GM18499 (cell line): Measurements from ENCODE around the gene FBLN7.

ENCODE experiments used
- ATAC-seq: cut with Tn5 transposase; IDR thresholded peaks from one replicate; pipeline ENCODE4 v1.9.1; 2021; ENCODE audit warnings: moderate number of reproducible peaks; ENCODE audit not compliant: insufficient read depth, unreplicated experiment

Gene FBLN7

DNA sequence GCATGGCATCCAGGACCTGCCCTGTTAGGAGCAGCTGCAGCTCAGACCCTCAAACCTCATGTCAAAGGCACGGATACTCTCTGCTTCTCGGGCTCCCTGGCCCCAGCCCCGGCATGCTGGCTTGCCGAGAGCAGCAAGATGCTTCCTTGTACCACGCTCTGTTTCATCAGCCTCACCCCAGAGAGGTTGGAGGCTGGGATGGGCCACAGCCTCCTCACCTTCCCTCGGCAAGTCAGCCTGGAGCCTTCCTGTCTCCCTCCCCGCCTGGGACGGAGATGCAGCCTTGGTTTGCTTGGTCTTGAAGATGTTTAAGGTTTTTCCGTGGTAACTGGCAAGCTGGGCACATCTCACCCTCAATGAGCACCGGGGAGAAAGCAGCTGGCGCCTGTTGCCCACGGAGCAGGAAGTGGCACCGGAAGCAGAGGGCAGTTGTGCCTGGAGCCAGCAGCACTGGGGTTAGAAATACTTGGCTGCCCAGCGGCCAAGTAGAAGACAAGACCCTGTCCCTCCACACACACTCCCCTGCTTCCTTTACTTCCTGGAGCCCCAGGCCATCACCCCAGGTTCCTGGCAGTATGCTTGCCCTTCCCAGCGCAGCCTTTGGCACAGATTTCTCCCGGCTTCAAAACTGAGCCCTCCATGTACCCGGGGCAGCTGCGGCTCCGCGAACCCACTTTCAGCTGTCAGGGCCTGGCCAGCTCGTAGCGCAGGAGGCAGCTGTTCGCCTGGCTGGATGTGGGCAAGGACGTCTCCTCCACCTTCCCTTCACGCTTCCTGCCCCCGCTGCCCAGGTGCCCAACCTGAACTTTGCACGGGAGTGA lies 17.4 kb downstream of the FBLN7 start:
- no peak for ATAC-seq

GRCh38 chr2:112156152-112156986 lies 18.2 kb downstream of the FBLN7 start:
- ATAC-seq: no peak

- ATAC-seq: no peak
These were observed 19.3 kb downstream of the FBLN7 start for GRCh38 chr2:112157472-112157871.

GRCh38 chr2:112159454-112159921 lies 21.3 kb downstream of the FBLN7 start:
- no peak for ATAC-seq

- no peak for ATAC-seq
These were observed 22.4 kb downstream of the FBLN7 start for GRCh38 chr2:112160283-112161250.

DNA sequence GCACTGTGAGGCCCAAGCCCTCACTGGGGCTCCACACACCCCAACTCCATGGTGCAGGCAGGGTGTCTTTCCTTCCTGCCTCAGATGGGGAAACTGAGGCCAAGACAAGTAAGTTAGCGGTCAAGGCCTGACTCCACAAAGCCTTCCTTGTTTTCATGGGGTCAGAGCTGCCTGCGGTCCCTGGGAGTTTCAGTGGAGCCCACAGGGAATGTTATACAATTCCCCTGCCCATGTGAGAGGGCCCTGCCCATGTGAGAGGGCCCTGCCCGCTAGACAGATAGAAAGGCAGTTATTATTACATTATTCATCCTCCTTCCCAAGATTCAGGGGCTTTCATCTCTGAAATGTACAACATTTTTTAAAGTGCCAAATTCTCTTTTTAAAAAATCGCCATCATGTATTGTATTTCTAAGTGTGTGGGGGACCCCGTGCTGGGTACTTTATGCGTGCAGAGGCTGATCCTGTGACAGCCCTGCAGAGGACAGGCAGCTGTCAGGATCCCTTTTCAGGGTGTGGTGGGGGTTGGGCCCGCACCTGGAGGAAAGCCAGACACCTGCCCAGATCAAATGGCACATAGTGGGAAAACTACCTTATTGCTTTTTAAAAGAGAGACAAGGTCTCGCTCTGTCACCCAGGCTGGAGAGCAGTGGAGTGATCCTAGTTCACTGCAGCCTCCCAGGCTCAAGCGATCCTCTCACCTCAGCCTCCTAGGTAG lies 23.4 kb downstream of the FBLN7 start:
- no peak for ATAC-seq

DNA sequence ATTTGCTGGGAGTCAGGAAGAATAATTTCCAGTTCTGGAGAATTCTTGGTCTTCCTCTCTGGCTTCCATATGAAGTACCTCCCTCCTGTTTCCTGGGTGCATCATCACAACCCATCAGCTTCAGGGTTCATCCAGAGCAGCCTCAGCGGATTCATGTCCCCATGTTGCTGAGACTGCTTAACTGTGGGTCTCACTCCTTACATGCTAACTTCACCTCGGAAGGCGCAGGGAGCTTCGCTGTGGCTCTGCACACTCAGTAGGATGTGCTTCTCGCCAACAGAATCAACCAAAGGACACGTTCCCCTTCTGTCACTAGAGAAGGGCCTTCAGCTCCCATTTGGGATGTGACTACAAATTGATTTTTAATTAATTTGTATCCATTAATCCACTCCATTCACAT lies 24.2 kb downstream of the FBLN7 start:
- ATAC-seq: no peak

GRCh38 chr2:112162956-112163355 lies 24.8 kb downstream of the FBLN7 start:
- ATAC-seq: no peak

GRCh38 chr2:112163541-112163981 lies 25.4 kb downstream of the FBLN7 start:
- no peak for ATAC-seq

- ATAC-seq: no peak
These were observed 26.7 kb downstream of the FBLN7 start for GRCh38 chr2:112164876-112165275.

GRCh38 chr2:112165296-112165695 lies 27.1 kb downstream of the FBLN7 start:
- no peak for ATAC-seq

- ATAC-seq: no peak
These were observed 28.8 kb downstream of the FBLN7 start for GRCh38 chr2:112166806-112167499.

DNA sequence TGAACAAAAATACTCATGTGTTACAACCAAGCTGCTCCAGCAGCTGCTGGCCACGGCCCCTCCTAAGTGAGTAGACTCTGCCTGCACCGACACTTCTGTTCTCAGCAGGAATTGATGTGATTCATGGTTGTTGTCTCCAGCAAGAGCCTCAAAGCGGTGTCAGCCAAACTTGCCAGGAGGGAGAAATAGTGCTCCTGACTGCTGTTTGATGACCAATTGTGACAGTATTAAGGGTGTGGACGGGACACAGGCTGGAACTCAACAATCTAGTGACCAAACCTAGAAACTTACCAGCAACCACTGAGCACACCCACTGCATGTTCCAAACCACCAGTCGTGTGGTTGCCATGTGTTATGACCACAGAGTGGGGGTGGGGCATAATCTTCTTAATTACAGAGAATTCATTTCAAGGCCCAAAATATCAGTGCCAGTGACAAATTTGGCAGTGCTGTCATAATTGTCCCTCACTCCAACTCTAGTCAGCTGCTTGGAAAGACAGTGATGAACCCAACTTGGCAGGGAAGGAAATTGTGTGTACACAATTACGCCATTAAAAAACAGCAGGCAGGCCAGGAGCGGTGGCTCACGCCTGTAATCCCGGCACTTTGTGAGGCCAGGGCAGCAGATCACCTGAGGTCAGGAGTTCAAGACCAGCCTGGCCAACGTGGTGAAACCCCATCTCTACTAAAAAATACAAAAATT lies 30.4 kb downstream of the FBLN7 start:
- ATAC-seq: no peak

DNA sequence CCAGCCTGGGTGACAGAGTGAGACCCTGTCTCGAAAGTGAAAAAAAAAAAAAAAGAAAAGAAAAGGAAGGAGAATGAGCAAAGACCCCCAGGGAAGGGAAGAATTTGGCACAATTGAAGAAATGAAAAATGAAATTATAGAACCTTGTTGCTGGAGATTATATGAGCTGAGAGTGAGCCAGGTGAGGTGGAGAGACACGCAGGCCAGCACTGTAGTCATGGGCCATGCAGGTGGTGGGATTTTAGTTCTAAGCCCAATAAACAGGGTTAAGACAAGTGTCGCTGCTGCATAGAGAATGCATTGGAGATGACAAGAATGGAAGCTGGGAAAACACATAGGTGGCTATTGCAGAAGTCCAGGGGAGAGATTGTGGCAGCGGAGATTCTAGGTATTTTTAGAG lies 32.3 kb downstream of the FBLN7 start:
- ATAC-seq: no peak

DNA sequence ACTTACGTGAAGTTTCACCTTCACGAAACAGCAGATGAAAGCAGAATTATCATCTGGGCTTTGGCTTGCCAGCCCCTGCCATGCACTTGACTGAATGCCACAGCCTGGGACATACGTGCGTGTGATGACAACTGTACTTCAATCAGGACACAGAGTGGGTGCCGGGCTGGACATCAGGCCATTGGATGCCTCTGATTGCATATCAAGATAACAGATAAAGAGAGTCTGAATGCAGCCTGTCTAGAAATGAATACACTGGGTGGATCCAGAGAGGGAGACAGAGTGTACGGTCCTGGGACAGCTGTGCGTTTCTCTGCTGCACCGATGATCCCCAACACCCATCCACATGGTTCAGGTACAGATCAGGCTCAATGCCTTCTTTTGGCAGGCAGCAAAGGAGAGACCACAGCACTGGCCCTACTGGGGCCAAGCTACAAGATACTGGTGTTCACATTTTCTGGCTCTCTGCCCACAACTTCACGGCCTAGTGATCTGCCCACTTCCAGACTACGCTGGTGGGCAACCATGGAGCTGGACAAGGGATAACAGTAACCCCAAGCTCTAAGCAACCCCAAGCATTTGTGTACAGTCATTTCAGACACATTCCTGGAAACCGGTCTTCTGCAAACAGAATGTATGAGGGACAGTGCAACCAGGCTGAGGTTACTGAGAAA lies 35.6 kb downstream of the FBLN7 start:
- no peak for ATAC-seq

DNA sequence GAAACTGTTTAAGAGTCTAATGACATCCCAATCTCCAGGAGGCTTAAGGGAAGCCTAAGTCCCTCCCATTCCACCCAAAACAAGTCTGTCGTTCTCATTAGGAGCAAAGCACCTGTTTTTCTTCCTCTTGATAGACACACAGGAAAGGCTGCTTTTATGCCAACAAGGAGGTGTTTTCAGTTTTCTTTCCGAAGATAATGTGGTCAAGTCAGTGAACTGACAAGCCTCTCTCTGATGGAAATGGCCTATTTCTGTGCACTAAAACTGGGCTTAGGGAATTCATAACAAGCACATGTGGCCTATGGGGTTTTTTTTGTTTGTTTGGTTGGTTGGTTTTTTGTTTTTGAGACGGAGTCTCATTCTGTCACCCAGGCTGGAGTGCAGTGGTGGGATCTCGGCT lies 36.2 kb downstream of the FBLN7 start:
- no peak for ATAC-seq

GRCh38 chr2:112175333-112175732 lies 37.1 kb downstream of the FBLN7 start:
- ATAC-seq: no peak
